ENCODE results near the gene TMEM255B. TPM values are rescaled to one million over a fixed set of nuclear protein-coding genes. Genes with fewer than 3 reads are reported as not detected.

TMEM255B gene
- total and polyA plus RNA-seq, 2 of the 4 experiments (the other 2 are of a cell fraction) = 0.36 to 0.94 TPM

- TF ChIP-seq USF2 (IDR thresholded peaks at IDR 0.05; ENCODE audit: low read depth, low read length) (no peak), MXI1 (IDR thresholded peaks at IDR 0.05; ENCODE audit: borderline replicate concordance, low read depth, low read length) (no peak), MAZ (IDR thresholded peaks at IDR 0.05; ENCODE audit: borderline replicate concordance, low read depth, low read length) (no peak), RFX5 (IDR thresholded peaks at IDR 0.05; ENCODE audit: low read depth, low read length) (no peak), RAD21 (IDR thresholded peaks at IDR 0.05; ENCODE audit: low read length) (no peak), FOS (IDR thresholded peaks at IDR 0.05; ENCODE audit: low read depth, low read length) (no peak), SMC3 (IDR thresholded peaks at IDR 0.05; ENCODE audit: low read depth, low read length) (no peak), NFE2L2 (IDR thresholded peaks at IDR 0.05; ENCODE audit: low read depth, low read length) (no peak), CHD1 (IDR thresholded peaks at IDR 0.05; ENCODE audit: low read depth, low read length) (no peak)
- POLR2A ChIA-PET (ENCODE audit: unreplicated experiment) = no interaction called here
These were observed 36.1 kb upstream of the TMEM255B start for GRCh38 chr13:113722921-113723320.

More at GRCh38 chr13:113722921-113723320, 36.1 kb upstream of the TMEM255B start:
- ATAC-seq (ENCODE audit: low read depth) (no peak), DNase-seq (no peak)
- H3K9ac ChIP-seq (ENCODE audit: low read depth, low read length) = no peak overlapping the region
- H3K27ac ChIP-seq (ENCODE audit: insufficient read depth, low read length) = no peak overlapping the region
- H3K36me3 ChIP-seq (ENCODE audit: control insufficient read depth, insufficient read depth, low read length) = no peaks in the 10 kb centered on the region
- no peak overlapping the region for H3K4me2 ChIP-seq (ENCODE audit: low read depth, low read length)
- dilution Hi-C loops (cut with HindIII; ENCODE audit: low sequenced_read_pairs, unreplicated experiment) (no loop called here), intact Hi-C loops (cut with micrococcal nuclease) (no loop called here), in situ Hi-C loops (cut with MboI; ENCODE audit: low sequenced_read_pairs) (no loop called here)
- no TSS peak for BruUV-seq (replicated peaks)
- H3K23ac ChIP-seq (ENCODE audit: low read depth, low read length) = no peak overlapping the region
- H3K4me1 ChIP-seq (ENCODE audit: control insufficient read depth, insufficient read depth, low read length) = no peaks in the 10 kb centered on the region; the same call in 1 of the 2 replicates
- peaks cover 3% of the 10 kb centered on the region; the same call in 1 of the 2 replicates for H3K27me3 ChIP-seq (ENCODE audit: control insufficient read depth, insufficient read depth, low read length)
- H3K9me3 ChIP-seq (ENCODE audit: control insufficient read depth, insufficient read depth, low read length) = peaks cover 2% of the 10 kb centered on the region; the same call in 1 of the 2 replicates
- no peak overlapping the region for H2BK15ac ChIP-seq (ENCODE audit: low read depth, low read length)
- H2BK5ac ChIP-seq (ENCODE audit: low read depth, low read length, poor library complexity, severe bottlenecking) = no peak overlapping the region
- no peak overlapping the region for H3K14ac ChIP-seq (replicated peaks; ENCODE audit: low read depth, low read length)
- H3K4me3 ChIP-seq (ENCODE audit: insufficient read depth, low read depth, low read length) = no peak overlapping the region
- no peak overlapping the region for H3K56ac ChIP-seq (ENCODE audit: extremely low read depth, insufficient read depth, low read length)
- CTCF ChIA-PET = no interaction called here
- H4K91ac ChIP-seq (ENCODE audit: insufficient read depth, low read depth, low read length) = no peak overlapping the region
- no peaks in the 10 kb centered on the region for H3K79me1 ChIP-seq (ENCODE audit: low read depth in 1 of 2, low read length in 2 of 2)
- no peaks in the 10 kb centered on the region for H3K9me1 ChIP-seq (ENCODE audit: insufficient read depth, low read length)
- H2BK120ac ChIP-seq (ENCODE audit: low read depth, low read length) = no peak overlapping the region
- WGBS, 2 experiments (ENCODE audit: extremely low coverage in 2 of 2, insufficient read length in 1 of 2) = 52% methylated on average over 7 of the region's 11 CpGs; no CpG with 5 or more reads in 1 of the 2 experiments
- no peak overlapping the region for H4K5ac ChIP-seq (ENCODE audit: low read depth, low read length)
- no peak overlapping the region for H3K18ac ChIP-seq (ENCODE audit: low read depth, low read length)
- no peak overlapping the region for H3K4ac ChIP-seq (ENCODE audit: low read depth, low read length)
- H2AFZ ChIP-seq (replicated peaks; ENCODE audit: low read length, poor library complexity) = no peak overlapping the region
- H4K8ac ChIP-seq (ENCODE audit: low read depth in 2 of 2, low read length in 2 of 2) = no peak overlapping the region
- H2AK9ac ChIP-seq (replicated peaks; ENCODE audit: low read depth, low read length, poor library complexity) = no peak overlapping the region
- H2BK20ac ChIP-seq (ENCODE audit: low read depth, low read length) = no peak overlapping the region
- H2AK5ac ChIP-seq (ENCODE audit: low read depth, low read length) = no peak overlapping the region
- no peaks in the 10 kb centered on the region for H4K20me1 ChIP-seq (ENCODE audit: insufficient read depth, low read length)

Measured in IMR-90 (cell line).